NCI-H2029 (cell line): Measurements from ENCODE around the gene INPP5D.
A peak's percentile ranks its signal among the peaks of the same experiment; 100 is the strongest.

Experiments used
- DNase-seq: peaks from one replicate; lab custom pipeline; 2025; lab: John Stamatoyannopoulos, UW

INPP5D gene

DNA sequence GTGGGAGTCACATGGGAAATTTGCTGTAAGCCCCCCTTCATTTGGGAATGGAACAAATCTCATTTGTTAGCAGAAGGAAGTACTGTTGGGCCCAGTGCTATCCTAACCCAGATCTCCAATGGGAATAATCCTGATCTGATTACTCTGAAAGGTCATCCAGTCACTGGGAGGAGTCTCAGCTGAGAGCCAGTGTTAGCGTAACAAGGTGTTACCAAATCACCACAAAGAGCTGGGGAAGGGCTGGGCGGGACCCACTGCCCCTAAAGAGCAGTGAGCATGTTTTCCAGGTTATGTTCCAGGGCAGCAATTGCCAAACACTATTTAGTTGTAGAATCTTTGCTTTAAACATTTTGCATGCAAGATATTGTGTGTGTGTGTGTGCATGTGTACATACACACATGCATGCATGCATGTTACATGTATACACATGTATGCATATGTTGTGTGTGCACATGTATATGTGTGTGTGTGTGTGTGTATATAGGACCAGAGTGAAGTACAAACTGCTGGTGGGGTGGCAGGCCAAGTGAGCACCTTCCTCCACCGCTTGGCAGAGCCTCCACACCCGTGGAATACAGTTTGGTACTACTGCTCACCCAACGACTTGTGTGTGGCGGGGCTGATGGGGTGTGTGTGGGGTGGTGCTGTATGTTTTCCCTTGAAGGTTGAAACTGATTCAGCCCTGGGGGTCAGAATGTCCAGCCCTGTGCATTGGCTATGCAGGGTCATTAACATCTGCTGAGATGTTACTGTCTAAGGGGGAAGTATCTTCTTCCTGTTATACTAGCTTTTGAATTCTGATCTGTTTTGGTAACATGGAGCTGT is 15.2 kb downstream of the INPP5D start:
- DNase-seq: no peak

DNA sequence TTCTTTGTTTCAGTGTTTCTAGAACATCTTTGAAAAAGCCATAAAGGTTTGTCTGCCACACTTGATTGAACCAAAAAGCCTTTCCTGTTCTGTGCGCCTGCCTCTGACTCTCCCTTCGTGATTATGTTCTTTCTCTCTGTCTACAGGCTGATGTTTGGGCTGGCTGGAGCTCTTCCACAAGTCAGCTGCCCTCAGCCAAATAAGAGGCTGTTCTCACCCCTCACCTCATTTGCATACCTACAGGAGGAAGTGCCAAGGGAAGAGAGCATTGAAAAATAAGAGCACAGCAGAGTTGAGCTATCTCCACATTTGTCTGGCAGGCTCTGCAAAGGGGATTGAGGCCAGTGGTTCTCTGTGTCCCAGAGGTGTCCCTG is 15.8 kb downstream of the INPP5D start:
- peak; percentile 6 for DNase-seq

DNA sequence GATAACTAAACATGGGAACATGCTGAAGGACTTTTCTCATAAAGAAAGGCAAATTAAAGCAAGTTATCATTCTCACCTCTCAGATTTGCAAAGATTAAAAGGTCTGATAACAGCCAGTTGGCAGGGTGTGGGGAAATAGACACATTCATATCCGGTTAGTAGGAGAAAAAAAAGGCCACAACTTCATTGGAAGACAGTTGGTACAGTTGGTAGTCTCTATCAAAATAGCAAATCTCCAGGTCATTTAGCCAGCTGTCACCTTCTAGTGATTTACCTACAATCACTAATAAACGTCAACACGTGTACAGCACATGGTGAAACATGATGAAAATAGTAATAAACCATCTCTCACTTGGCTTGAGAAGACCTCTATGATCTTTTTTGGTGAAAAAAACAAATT is 16.6 kb downstream of the INPP5D start:
- DNase-seq: no peak

DNA sequence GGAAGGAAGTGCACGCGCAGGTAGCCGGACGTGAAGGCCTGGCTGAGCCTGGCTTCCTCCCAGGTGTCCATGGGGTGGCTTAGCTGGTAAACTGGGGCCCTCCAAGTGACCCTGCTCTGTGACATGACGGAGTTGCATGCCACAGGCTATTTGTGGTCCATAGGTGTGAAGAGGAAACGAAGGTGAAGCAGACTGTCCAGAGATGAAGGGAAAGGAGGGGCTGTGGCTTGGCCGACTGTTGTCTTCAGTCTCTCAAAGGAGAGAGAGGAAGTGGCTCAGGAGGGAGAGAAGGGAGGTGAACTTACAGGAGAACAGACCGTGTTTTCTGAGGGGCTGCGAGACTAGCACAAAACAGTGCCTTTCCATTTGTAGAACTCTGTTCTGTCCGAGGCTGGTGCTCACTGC is 19.3 kb downstream of the INPP5D start:
- no peak for DNase-seq

DNA sequence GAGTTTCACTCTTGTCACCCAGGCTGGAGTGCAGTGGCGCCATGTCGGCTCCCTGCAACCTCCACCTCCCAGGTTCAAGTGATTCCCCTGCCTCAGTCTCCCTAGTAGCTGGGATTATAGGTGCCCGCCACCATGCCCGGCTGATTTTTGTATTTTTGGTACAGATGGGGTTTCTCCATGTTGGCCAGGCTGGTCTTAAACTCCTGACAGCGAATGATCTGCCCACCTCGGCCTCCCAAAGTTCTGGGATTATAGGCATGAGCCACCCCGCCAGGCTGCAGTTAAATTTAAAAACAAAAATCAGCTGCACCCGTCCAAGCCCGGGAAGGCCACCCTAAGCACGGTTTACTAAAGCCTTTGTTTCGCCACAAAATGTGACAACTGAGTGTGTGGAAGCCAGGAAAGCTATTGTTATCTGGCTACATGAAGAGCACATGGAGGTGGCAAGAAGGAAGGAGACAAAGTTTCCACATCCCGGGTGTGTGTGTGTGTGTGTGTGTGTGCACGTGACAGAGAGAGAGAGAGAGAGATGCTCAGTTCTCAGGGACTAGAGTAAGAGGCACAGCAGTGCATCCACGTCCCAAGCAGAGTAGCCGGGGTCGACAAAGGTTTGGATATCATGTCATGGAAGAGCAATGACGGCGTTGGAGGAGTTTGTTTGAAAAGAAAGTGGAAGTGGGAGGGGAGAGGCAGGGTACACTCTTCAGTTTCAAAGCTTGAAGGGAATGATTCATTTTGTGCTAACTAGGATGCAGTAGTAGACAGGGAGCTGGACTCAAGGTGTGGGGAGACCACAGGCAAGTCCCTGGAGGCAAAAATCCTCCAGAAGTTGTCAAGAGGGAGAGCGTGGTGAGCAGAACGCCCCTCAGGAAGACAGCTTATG is 20.1 kb downstream of the INPP5D start:
- no peak for DNase-seq

DNA sequence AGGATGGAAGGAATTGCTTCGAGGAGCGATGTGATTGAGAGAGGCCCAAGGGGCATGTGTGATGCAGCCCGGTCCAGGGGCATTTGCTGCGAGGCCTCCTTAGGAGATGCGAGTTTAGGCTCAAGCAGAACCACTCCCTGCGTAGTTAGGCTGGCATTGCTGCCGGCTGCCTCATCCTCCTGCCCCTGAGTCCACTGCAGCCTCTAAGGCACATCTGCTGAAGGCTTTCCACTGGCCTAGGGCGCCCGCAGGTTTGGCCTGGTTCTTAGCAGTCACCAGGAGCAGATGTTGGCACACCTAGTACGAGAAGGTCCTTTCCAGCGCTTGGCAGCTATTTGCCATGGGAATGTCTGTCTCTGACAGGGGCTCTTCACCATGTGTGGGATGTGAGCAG is 20.7 kb downstream of the INPP5D start:
- DNase-seq: no peak

DNA sequence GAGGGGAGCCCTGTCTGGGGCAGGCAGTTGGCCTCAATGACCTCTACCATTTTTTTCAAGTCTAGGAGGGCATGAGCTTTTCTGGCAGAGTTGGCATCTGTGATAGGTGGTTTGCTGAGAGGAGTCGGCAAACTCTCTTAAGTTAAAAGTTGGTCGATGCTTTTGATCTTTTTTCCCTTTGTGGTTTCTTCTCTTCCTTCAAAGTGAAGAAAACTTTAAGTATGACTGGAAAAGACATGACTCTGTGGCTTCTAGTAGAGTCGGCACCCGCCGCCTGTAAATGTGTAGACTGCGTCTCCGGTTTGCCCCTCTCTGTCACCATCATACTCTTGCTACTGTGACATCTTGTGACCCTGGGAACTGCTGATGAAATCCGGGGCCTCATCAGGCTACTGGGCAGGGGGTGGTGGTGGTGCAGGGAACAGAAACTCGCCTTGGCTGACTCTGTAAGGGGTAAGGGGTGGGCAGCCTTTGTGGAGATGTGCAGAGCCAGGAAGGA is 21.1 kb downstream of the INPP5D start:
- DNase-seq: no peak

DNA sequence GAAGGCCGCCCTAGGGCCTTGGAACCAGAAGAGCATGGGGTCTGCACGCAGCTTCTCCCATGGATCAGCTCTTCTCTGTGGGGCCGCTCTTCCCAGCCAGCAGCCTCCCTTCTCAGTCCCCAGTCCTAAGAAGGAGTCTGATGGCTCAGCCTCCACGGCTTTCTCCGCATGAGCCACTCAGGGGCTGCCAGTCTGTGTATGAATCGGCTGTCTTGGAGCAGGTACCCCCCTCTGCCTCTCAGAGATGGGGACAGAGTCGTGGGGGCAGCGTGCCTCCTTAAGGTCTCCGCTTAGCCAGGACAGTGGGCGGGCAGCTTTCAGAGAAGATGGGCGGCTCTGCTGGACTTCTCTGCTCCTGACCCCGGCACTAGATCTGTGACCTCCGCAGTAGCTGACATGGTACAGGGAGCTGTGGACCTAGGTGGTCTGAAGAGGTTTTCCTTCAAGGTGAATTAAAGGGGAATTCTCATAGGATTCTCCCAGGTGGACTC is 21.6 kb downstream of the INPP5D start:
- DNase-seq: no peak

DNA sequence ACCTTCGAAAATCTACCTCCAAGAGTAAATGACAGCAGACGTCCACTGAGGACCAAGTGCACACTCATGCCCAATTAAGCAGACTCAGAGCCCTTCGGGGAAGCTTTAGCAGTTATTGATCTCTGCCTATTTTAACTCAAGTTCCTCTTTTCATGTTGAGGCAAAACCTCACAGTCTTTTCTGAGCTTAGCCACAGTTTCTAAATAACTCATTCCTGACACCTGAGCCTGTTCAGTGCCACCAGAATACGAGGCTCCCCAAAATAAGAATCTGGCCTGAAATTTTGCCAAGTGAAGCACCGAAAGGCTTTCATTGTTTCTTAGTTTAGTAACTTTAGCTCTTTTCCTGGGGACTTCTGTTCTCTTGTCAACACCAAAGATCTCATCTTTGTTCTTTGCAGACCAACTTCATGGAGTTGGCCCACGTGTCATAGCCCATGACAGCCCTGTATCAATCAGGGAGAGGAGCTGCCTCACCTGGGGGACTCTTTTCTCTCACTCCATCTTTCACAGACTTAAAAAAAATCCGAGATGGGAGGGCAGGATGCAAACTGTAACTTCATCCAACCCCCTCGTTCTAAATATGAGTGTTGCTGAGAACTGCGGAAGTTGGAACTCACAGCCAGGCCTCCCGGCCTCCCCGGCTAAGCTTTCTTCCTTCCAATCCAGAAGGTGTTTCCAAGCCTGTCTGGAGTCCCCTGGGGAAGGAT is 22.2 kb downstream of the INPP5D start:
- DNase-seq: no peak

DNA sequence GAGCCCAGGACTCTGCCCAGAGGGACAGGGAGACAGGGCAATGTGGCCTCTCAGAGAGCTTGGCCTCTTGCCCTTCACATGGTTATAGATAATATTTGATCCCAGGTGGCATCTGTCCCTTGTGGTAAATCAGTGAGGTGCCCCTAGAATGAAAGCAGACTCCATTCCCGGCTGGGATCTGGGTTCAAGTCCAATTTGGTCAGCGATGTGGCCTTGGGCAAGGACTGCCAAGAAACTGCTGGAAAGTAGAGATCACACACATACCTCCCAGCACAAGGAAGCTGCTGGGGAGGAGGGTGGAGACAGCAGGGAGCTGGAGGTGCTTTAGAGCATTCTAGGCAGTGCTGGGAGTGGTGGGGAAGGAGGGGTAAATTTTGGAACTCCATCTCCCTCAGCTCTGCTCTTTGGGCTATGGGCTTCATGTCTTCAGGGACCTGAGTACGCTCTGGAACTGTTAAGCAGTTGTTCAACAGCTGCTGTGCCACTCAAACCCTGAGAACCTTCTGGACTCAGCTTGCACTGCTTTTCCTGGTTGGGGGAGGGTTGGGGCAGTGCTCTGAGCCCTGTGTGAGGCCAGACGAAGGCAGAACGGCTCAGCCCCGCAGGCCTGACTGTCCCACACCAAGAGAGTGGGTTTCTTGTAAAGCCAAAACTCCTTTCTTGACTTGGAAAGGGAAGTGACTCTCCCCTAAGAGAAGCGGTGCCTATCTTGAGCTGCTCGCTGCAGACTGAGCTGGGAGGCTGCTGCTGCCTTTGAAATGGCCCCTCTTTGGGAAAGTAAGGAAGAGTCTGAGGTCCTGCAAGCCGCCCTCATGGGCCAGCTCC is 23.0 kb downstream of the INPP5D start:
- DNase-seq: no peak

DNA sequence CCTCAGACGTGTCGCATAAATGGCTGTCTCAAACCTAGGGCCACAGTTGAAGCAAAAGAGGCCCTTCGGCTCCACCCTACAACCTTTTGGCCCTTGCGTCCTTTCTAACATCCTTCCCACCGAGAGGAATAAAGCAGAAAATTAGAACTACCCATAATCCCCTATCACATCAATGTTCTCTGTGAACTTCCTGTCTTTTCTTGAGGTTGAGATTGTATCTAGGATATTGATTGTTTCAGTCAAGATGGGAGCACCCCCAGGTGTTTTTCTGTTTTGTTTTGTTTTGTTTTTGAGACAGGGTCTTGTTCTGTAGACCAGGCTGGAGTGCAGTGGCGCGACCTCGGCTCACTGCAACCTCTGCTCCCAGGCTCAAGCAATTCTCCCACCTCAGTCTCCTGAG is 23.6 kb downstream of the INPP5D start:
- DNase-seq: no peak

DNA sequence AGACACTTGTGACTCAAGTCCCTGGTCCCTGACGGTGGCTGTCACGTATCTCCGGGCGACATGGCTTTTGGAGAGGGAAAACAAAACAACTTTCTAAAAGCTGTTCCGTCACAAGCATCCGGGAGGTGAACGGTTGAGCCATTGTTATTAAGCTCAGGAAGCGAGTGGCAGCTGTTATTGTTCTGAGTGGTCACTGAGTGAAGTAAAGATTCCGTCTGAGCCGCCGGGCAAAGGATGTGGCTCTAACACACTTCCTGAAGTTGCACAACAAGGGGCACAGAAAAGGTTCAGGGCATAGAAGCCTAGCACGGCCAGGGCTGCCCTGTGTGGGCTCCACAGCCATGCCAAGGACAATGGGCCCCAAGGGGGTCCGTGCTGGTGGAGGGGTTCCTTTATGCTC is 24.3 kb downstream of the INPP5D start:
- DNase-seq: no peak

DNA sequence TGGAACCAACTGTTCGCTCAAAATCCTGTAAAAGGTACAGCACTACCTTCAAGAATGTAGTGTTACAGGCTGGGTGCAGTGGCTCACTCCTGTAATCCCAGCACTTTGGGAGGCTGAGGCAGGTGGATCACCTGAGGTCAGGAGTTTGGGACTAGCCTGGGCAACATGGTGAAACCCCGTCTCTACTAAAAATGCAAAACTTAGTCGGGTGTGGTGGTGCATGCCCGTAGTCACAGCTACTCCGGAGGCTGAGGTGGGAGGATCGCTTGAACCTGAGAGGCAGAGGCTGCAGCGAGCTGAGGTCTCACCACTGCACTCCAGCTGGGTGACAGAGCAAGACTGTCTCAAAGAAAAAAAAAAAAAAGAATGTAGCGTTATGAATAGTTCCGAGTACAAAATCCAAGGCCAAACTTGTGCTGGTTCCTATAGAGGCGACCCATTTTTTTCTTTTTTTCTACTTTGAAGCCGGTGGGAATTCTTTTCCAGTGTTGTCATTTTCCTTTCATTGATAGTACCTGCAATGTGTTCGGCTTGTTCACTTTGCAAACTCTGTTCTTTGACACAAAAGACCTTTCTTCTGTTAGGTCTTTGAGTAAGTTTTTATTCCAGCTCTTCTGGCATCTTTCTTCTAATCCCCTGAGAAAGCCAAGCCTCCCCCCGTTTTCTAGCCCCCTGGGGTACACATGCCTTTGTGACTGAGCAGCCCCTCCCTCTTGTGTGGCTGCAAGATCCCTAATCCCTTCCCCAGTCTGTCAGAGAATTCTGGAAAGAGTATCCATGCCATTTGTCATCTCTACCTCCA is 25.1 kb downstream of the INPP5D start:
- no peak for DNase-seq

DNA sequence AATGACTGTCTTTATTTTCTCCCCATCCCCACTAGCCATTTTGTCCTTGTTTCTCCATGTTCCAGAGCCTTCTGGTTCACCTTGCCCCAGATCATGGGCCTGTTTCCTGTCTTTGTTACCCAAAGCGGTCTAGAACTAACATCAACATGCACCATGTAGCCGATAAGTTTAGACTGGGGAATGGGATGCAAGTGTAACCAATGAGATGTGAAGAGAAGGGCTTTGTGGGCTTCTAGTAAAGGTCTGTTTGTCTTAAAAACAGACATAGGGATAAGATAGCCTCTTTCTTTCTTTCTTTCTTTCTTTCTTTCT is 25.7 kb downstream of the INPP5D start:
- no peak for DNase-seq

DNA sequence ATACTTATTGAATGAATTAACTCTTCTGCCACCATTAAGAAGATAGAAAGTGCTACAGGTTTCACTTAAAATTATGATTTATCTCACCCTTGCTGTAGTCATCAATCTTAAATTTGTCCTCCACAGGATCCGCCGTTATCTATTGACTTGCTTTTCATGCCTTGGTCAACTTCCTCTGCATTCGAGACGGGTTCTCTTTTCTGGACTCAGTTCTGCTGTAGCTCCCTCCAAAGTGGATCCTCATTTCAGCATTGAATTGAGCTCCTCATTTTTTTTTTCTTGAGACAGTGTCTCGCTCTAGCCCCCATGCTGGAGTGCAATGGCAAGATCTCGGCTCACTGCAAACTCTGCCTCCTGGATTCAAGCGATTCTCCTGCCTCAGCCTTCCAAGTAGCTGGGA is 27.6 kb downstream of the INPP5D start:
- no peak for DNase-seq

DNA sequence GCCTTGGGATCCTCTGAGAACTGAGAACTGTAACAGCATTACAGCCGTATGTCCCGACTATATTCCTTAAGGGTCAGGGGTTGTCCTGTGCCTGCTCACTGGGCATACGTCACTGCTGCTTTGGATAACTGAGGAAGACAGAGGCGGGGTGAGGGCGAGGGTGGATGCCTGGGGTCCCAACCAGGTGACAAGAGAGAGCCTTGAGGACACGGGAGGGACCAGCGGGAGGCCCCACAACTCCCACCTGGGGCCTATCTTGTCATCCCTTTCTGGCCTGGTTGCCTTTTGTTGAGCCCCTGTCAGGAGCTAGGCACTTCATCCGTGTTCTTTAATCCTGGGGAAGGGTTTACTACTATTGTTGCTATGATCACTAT is 28.8 kb downstream of the INPP5D start:
- DNase-seq: no peak

DNA sequence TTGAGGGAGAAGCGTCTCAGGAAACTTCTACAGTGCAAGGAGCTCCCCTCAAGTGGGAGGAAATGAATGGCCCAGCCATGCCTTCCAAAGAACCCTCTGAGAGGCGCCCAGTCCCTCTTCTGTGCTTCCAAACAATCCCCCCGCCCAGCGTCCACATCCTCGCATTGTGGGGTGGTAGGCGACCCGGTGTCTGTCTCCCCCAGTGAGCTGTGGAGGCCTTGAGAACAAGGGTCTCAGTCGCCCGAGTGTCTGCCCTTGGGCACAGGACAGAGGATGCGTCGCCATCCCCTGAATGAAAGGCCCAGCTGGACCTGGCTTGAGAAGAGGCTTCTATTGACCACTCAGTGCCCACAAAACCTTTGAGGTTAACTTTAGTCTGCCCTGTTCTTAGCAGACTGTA is 29.7 kb downstream of the INPP5D start:
- no peak for DNase-seq

DNA sequence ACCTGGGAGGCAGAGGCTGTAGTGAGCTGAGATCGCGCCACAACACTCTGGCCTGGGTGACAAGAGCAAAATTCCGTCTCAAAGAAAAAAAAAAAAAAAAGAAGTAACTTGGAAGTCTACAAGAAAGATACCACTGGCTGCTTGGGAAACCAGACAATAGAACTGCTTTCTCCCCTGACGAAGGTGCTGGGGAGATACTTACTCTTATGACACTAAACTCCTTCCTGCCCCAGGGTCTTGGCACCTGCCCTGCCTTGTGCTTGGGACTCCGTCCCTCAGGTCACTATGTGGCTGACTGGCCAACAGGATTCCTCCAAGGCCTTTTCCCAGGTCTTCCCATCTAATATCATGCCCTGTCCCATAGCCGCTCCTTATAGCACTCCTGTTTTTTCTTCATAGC is 30.7 kb downstream of the INPP5D start:
- DNase-seq: no peak

DNA sequence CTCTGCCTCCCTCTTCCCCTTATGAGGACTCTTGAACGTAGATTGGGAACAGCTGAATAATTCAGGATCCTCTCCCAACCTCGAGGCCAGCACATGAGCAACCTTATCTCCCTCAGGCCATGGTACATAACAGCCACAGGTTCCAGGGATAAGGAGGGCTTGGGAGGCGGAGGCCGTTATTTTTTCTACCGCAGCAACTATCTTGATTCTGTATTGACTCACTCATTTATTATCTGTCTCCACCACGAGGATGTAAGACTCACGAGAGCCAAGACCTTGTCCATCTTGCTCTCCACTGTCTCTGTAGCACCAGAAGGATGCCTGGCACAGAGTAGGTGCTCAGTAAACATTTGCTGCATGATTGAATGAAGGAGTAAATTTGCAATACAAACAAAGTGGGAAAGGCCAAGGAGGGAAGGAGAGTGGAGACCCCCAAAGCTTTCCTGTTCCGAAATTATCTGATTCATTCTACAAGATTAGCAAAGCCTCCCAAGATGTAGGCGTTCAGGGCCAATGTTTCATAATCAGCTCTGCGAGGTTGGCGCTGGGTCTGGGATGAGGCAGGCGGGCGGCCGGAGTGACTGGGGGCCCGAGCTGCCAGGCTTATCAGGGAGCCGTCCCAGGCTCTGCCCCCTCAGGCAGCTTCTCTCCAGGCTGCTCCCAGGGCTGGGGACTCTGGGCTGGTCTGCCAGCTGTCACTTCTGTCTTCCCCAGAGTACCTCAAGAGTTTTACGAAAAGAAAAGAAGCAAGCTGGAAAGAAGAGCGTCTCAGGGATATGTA is 31.6 kb downstream of the INPP5D start:
- no peak for DNase-seq
